Hematopoietic multipotent progenitor cell (in vitro differentiated cells): Measurements from ENCODE around the gene GLI3. TPM values are rescaled to one million over a fixed set of nuclear protein-coding genes. Genes with fewer than 3 reads are reported as not detected.

Source experiments
- DNase-seq, 3 donors: peaks; one replicate each; pipeline ENCODE4 v3.0.0-alpha.2; 2011 to 2015; ENCODE audit warnings: low read depth in 2 of 3, low spot score in 2 of 3
- total RNA-seq: library from RNA; depleted of rRNA; stranded (reverse); fragments of >200 nt; gene quantifications from one replicate; pipeline ENCODE4 v1.2.3, GENCODE V29; 2012

The GLI3 gene
- total RNA-seq, 1 donor = 0.27 TPM

GRCh38 chr7:41979834-41980307 lies 257.1 kb downstream of the GLI3 start:
- peak in 2 of 3 donors; percentile 33 to 60 for DNase-seq

- no peak for DNase-seq
Measured at GRCh38 chr7:41978858-41979257, 258.2 kb downstream of the GLI3 start.

- DNase-seq = no peak
Measured at GRCh38 chr7:41977661-41978060, 259.3 kb downstream of the GLI3 start.

GRCh38 chr7:41977151-41977651 lies 259.8 kb downstream of the GLI3 start:
- peak in 2 of 3 donors; percentile 26 to 51 for DNase-seq

GRCh38 chr7:41976411-41976810 lies 260.6 kb downstream of the GLI3 start:
- DNase-seq = no peak

GRCh38 chr7:41975849-41976248 lies 261.2 kb downstream of the GLI3 start:
- no peak for DNase-seq

GRCh38 chr7:41974870-41975557 lies 262.0 kb downstream of the GLI3 start:
- no peak for DNase-seq

GRCh38 chr7:41973202-41973730 lies 263.7 kb downstream of the GLI3 start:
- no peak for DNase-seq

GRCh38 chr7:41972776-41973175 lies 264.2 kb downstream of the GLI3 start:
- no peak for DNase-seq

GRCh38 chr7:41972270-41972669 lies 264.7 kb downstream of the GLI3 start:
- DNase-seq = no peak

- no peak for DNase-seq
Measured at GRCh38 chr7:41971640-41972187, 265.3 kb downstream of the GLI3 start.

- DNase-seq = no peak
Measured at GRCh38 chr7:41970941-41971340, 266.1 kb downstream of the GLI3 start.

GRCh38 chr7:41969561-41970105 lies 267.4 kb downstream of the GLI3 start:
- DNase-seq = no peak

GRCh38 chr7:41967156-41967555 lies 269.9 kb downstream of the GLI3 start:
- DNase-seq = no peak

GRCh38 chr7:41965951-41966505 lies 271.0 kb downstream of the GLI3 start:
- DNase-seq = no peak

- no peak for DNase-seq
Measured at GRCh38 chr7:41964849-41965745, 271.9 kb downstream of the GLI3 start.

- no peak for DNase-seq
Measured at GRCh38 chr7:41964183-41964753, 272.7 kb downstream of the GLI3 start.

GRCh38 chr7:41956705-41957104 lies 280.3 kb downstream of the GLI3 start:
- no peak for DNase-seq

- peak in 2 of 3 donors; percentile 73 to 93 for DNase-seq
Measured at GRCh38 chr7:41955893-41956675, 280.9 kb downstream of the GLI3 start.
